ENCODE measurements around the gene EYS.

The EYS gene

DNA sequence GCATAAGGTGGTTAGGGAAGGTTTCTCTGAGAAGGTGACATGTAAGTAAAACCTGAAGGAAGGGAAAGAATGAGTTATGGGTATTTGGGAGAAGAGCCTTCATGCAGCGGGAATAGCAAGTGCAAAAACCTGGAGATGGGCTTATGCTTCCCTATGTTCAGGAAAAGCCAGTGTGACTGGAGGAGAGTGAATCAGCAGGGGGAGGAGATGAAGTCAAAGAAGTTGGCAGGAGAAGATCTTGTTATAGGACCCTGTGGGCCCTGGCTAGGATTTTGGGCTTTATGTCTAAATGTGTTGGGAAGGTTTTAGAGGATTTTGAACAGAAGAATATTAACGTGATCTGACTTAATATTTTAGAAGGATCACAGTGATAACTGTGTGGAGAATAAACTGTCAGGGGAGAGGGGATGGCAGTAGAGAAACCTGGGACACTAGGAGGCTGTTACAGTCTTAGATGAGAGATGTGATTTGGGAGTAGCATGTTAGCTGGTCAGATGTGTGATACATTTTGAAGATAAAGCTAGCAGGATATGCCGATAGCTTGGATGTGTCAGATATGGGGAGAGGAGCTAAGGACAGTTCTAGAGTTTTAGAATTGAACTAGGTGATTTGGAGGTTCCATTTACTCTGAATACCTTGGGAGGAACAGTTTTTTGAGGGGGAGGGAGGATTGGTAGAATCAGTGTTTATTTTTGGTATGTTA, 2030.5 kb downstream of the EYS start:
- Histone ChIP-seq H3K79me2 (ENCODE audit: low read length) (peaks cover 87% of the 10 kb centered on the region), H4K20me1 (ENCODE audit: insufficient read depth, low read length) (no peaks in the 10 kb centered on the region), H2AFZ (ENCODE audit: low read length) (no peak overlapping the region), H3K4me2 (ENCODE audit: low read depth, low read length) (no peak overlapping the region), H3K4me3 (ENCODE audit: low read length) (no peak overlapping the region), H3K27me3 (replicated peaks; ENCODE audit: insufficient read depth, low read length) (no peaks in the 10 kb centered on the region), H3K4me1 (ENCODE audit: low read length) (no peaks in the 10 kb centered on the region), H3K9me3 (replicated peaks; ENCODE audit: insufficient read depth, low read length) (no peaks in the 10 kb centered on the region), H3K27ac (ENCODE audit: low read length) (no peak overlapping the region), H3K9me2 (replicated peaks; ENCODE audit: insufficient read depth, low read length) (no peaks in the 10 kb centered on the region), H3K36me3 (replicated peaks; ENCODE audit: insufficient read depth, low read length) (no peaks in the 10 kb centered on the region), H3F3A (ENCODE audit: insufficient read depth, low read length) (no peaks in the 10 kb centered on the region), H3K9ac (ENCODE audit: low read length) (no peak overlapping the region)
- DNase-seq: no peak
- TF ChIP-seq, protein P1, sequence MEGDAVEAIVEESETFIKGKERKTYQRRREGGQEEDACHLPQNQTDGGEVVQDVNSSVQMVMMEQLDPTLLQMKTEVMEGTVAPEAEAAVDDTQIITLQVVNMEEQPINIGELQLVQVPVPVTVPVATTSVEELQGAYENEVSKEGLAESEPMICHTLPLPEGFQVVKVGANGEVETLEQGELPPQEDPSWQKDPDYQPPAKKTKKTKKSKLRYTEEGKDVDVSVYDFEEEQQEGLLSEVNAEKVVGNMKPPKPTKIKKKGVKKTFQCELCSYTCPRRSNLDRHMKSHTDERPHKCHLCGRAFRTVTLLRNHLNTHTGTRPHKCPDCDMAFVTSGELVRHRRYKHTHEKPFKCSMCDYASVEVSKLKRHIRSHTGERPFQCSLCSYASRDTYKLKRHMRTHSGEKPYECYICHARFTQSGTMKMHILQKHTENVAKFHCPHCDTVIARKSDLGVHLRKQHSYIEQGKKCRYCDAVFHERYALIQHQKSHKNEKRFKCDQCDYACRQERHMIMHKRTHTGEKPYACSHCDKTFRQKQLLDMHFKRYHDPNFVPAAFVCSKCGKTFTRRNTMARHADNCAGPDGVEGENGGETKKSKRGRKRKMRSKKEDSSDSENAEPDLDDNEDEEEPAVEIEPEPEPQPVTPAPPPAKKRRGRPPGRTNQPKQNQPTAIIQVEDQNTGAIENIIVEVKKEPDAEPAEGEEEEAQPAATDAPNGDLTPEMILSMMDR (IDR thresholded peaks at IDR 0.05; ENCODE audit: low read length): no peak
- TF ChIP-seq EZH2phosphoT487 (IDR thresholded peaks at IDR 0.05; ENCODE audit: low read length): no peak
- no peak for TF ChIP-seq EZH2 (optimal IDR thresholded peaks at IDR 0.05; ENCODE audit: low read depth, low read length)

DNA sequence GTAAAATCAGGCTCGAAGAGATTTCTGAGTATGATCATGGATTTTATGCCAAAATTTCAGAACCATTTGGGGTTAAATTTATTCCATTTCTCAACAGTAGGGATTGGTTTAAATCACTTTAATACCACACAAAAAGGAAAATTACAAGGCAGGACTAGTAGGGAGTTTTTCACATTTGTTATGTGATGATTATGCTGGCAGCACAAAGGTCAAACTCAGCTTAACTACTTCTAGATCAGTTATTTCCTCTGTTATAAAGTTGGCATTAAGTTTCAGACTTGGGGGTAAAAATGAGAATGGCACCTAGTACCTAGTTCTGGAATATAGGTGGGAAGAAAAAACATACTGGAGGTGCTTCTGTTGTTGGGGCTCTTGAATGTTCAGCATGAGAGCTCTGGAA, 2031.9 kb downstream of the EYS start:
- Histone ChIP-seq H3K4me1 (ENCODE audit: low read length) (no peaks in the 10 kb centered on the region), H3K27ac (ENCODE audit: low read length) (no peak overlapping the region), H3K4me2 (ENCODE audit: low read depth, low read length) (no peak overlapping the region), H3K36me3 (replicated peaks; ENCODE audit: insufficient read depth, low read length) (no peaks in the 10 kb centered on the region), H3K4me3 (ENCODE audit: low read length) (no peak overlapping the region), H3K9ac (ENCODE audit: low read length) (no peak overlapping the region), H4K20me1 (ENCODE audit: insufficient read depth, low read length) (no peaks in the 10 kb centered on the region), H3K27me3 (replicated peaks; ENCODE audit: insufficient read depth, low read length) (no peaks in the 10 kb centered on the region), H2AFZ (ENCODE audit: low read length) (no peak overlapping the region), H3K9me2 (replicated peaks; ENCODE audit: insufficient read depth, low read length) (no peaks in the 10 kb centered on the region), H3K9me3 (replicated peaks; ENCODE audit: insufficient read depth, low read length) (no peaks in the 10 kb centered on the region), H3F3A (ENCODE audit: insufficient read depth, low read length) (no peaks in the 10 kb centered on the region), H3K79me2 (ENCODE audit: low read length) (peaks cover 89% of the 10 kb centered on the region)
- no peak for DNase-seq
- TF ChIP-seq, protein P1 (IDR thresholded peaks at IDR 0.05; ENCODE audit: low read length): no peak
- TF ChIP-seq EZH2phosphoT487 (IDR thresholded peaks at IDR 0.05; ENCODE audit: low read length): no peak
- no peak for TF ChIP-seq EZH2 (optimal IDR thresholded peaks at IDR 0.05; ENCODE audit: low read depth, low read length)

DNA sequence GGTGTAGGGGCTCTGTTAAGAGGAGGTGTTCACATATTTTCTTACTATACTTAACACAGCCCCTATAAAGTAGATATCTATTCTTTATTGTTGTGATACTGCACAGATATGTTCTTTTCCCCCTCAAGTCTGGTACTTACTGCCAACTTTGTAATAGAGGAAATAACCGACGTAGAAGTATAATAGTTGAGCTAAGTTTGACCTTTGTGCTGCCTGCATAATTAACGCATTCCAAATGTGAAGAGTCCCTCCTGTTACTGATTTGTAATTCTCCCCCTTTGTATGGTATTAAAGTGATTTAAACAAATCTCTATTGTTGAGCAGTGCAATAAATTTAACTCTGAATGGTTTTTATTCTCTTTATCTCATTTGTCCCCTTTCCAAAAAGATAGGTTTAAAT, 2032.4 kb downstream of the EYS start:
- H3K9ac ChIP-seq (ENCODE audit: low read length): no peak overlapping the region
- peaks cover 94% of the 10 kb centered on the region for H3K79me2 ChIP-seq (ENCODE audit: low read length)
- H3K4me3 ChIP-seq (ENCODE audit: low read length): no peak overlapping the region
- H3K27me3 ChIP-seq (replicated peaks; ENCODE audit: insufficient read depth, low read length): no peaks in the 10 kb centered on the region
- no peaks in the 10 kb centered on the region for H4K20me1 ChIP-seq (ENCODE audit: insufficient read depth, low read length)
- TF ChIP-seq, protein P1 (IDR thresholded peaks at IDR 0.05; ENCODE audit: low read length): no peak
- no peak for TF ChIP-seq EZH2phosphoT487 (IDR thresholded peaks at IDR 0.05; ENCODE audit: low read length)
- TF ChIP-seq EZH2 (optimal IDR thresholded peaks at IDR 0.05; ENCODE audit: low read depth, low read length): no peak
- no peak overlapping the region for H3K27ac ChIP-seq (ENCODE audit: low read length)
- H3K9me2 ChIP-seq (replicated peaks; ENCODE audit: insufficient read depth, low read length): no peaks in the 10 kb centered on the region
- H3K4me1 ChIP-seq (ENCODE audit: low read length): no peaks in the 10 kb centered on the region
- H3K9me3 ChIP-seq (replicated peaks; ENCODE audit: insufficient read depth, low read length): no peaks in the 10 kb centered on the region
- DNase-seq: no peak
- no peaks in the 10 kb centered on the region for H3F3A ChIP-seq (ENCODE audit: insufficient read depth, low read length)
- no peaks in the 10 kb centered on the region; the same call in 1 of the 2 replicates for H3K36me3 ChIP-seq (replicated peaks; ENCODE audit: insufficient read depth, low read length)
- no peak overlapping the region for H2AFZ ChIP-seq (ENCODE audit: low read length)
- H3K4me2 ChIP-seq (ENCODE audit: low read depth, low read length): no peak overlapping the region

Data from MM.1S (cell line).